Ovary (tissue), 3 donors: Measurements from ENCODE around the gene PLEKHA7.

Source experiments
- CTCF ChIP-seq, 3 donors: fragments of 450-650 bp in 2 of 3; fragments of 200-600 bp in 1 of 3; IDR thresholded peaks; one replicate each; pipeline versions ENCODE4 v1.5.1 to v1.8.0; 2016 to 2022; ENCODE audit warnings: antibody characterized with exemption in 3 of 3, mild to moderate bottlenecking in 1 of 3
- POLR2A ChIP-seq: fragments of 450-650 bp; IDR thresholded peaks from one replicate; pipeline ENCODE4 v1.6.1; 2017; ENCODE audit warnings: antibody characterized with exemption, mild to moderate bottlenecking, moderate library complexity
- donor health status: DM: no; HTN: no; CAD: no.

- TF ChIP-seq CTCF (IDR thresholded peaks at IDR 0.05) (no peak), POLR2A (no peak)
Measured at GRCh38 chr11:16831316-16832192, 182.7 kb downstream of the PLEKHA7 start.
